Neural progenitor cell (in vitro differentiated cells): ENCODE data around the gene ALDH8A1.

Source experiments
- EZH2 ChIP-seq: fragments of 200-600 bp; sonication (generic); IDR thresholded peaks from 2 replicates; pipeline ENCODE4 v1.6.1; 2017; ENCODE audit warnings: antibody characterized with exemption, mild to moderate bottlenecking, moderate library complexity
- EZH2phosphoT487 ChIP-seq: fragments of 200-600 bp; sonication (generic); IDR thresholded peaks from 2 replicates; pipeline ENCODE4 v1.6.1; 2017; ENCODE audit warnings: antibody characterized with exemption

DNA sequence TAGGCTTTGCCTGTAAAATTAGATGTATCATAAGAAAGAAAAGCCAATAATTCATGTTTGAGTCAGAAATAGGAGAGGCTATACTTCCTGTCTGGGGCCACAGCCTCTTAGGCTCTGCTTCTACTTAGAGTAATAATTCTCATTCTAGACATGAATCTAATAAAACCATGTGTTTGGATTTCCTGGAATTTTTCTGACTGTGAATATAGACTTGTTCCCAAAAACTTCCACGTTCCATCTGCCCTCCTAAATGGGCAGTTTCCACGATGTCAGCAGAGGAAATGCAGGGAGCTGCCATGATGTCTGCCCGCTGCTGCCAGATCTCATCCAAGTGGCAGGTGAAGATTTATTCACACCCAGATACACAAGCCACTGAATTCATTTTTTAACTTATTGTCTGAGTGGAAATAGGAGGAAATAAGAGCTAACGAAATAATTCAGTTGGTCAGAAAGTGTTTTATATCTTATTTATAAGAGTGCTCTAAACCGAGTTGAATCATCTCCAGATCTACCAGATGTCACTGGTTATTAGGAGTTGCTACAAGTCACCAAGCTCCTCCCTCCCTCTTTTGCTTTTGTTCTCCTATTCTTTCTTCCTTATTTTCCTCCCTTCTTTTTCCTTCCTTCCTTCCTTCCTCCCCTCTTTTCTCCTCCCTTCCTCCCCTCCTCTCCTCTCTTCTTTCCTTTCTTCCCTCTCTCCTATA is 69.3 kb downstream of the ALDH8A1 start:
- TF ChIP-seq EZH2phosphoT487 (no peak), EZH2 (no peak)
